Endodermal cell (in vitro differentiated cells): ENCODE data around the gene ETV7. TPM values are rescaled to one million over a fixed set of nuclear protein-coding genes. Genes with fewer than 3 reads are reported as not detected.
"Not testable (repeated sequence)": the region's sequence is repeated elsewhere in the genome, so short reads cannot be mapped to it uniquely, and the experiment has no call there.

Source experiments
- DNase-seq: peaks from one replicate; pipeline ENCODE4 v3.0.0-alpha.2; 2017
- H3K27ac ChIP-seq: 2 replicates; pipeline ENCODE4 v1.5.1; 2013; ENCODE audit warnings: mild to moderate bottlenecking, low read depth, low read length, moderate library complexity
- H3K27me3 ChIP-seq: 2 replicates; pipeline ENCODE4 v1.6.1; 2013; ENCODE audit warnings: mild to moderate bottlenecking, low read length, moderate library complexity; ENCODE audit not compliant: insufficient read depth, control insufficient read depth, poor library complexity, severe bottlenecking
- H3K36me3 ChIP-seq: 2 replicates; pipeline ENCODE4 v1.7.0; 2013; ENCODE audit warnings: mild to moderate bottlenecking, low read length, moderate library complexity; ENCODE audit not compliant: control insufficient read depth, insufficient read depth
- H3K4me1 ChIP-seq: one replicate; pipeline ENCODE4 v1.7.0; 2013; ENCODE audit warnings: low read length; ENCODE audit not compliant: control insufficient read depth, insufficient read depth
- H3K4me3 ChIP-seq: 2 replicates; pipeline ENCODE4 v1.5.1; 2013; ENCODE audit warnings: mild to moderate bottlenecking, low read length, moderate library complexity
- H3K9ac ChIP-seq: 2 replicates; pipeline ENCODE4 v1.6.1; 2013; ENCODE audit warnings: mild to moderate bottlenecking, low read length, moderate library complexity; ENCODE audit not compliant: poor library complexity, severe bottlenecking; ENCODE audit errors: extremely low read depth
- H3K9me3 ChIP-seq: 2 replicates; pipeline ENCODE4 v1.6.1; 2013; ENCODE audit warnings: mild to moderate bottlenecking, low read length, moderate library complexity; ENCODE audit not compliant: control insufficient read depth
- H3K27ac Mint-ChIP-seq: 2 replicates; pipeline ENCODE4 v1.8.0; 2020; ENCODE audit warnings: mixed read lengths
- H3K27me3 Mint-ChIP-seq: 2 replicates; pipeline ENCODE4 v1.8.0; 2021; ENCODE audit warnings: mild to moderate bottlenecking, mixed read lengths; ENCODE audit not compliant: insufficient read depth
- H3K36me3 Mint-ChIP-seq: 2 replicates; pipeline ENCODE4 v1.8.0; 2020; ENCODE audit warnings: low read depth, mixed read lengths
- H3K4me1 Mint-ChIP-seq: 2 replicates; pipeline ENCODE4 v1.8.0; 2020; ENCODE audit warnings: mixed read lengths
- H3K4me3 Mint-ChIP-seq: 2 replicates; pipeline ENCODE4 v1.8.0; 2020; ENCODE audit warnings: mild to moderate bottlenecking, moderate library complexity, mixed read lengths
- H3K9me3 Mint-ChIP-seq: 2 replicates; pipeline ENCODE4 v1.8.0; 2020; ENCODE audit warnings: mild to moderate bottlenecking, mixed read lengths
- WGBS, 2 experiments: methylation state at CpG; one replicate each; pipeline versions ENCODE4 v1.1.5 to v1.1.7; 2013; ENCODE audit warnings: missing lambda C conversion rate in 2 of 2, mixed read lengths in 1 of 2; ENCODE audit not compliant: insufficient coverage in 1 of 2, insufficient read length in 1 of 2; 5-methylcytosine and 5-hydroxymethylcytosine counted together
- total RNA-seq, 2 donors: library from RNA; stranded (reverse); fragmentation: NEBNext Ultra II Directional in 1 of 2; extraction: Animal tissue kit (Norgen Biotek cat#: 25700) in 1 of 2; gene quantifications; 2 replicates in 1 of 2; 3 replicates in 1 of 2; pipeline ENCODE4 v1.2.1, GENCODE V29; 2021
- TF ChIP-seq, protein P1 (sequence below): fragments of 200-600 bp; sonication (generic); conservative IDR thresholded peaks from 2 replicates; pipeline ENCODE4 v1.5.0; 2021; ENCODE audit warnings: antibody characterized with exemption, mild to moderate bottlenecking

ETV7 gene
- total RNA-seq, 2 donors from 2014 or later = 0.42 TPM

DNA sequence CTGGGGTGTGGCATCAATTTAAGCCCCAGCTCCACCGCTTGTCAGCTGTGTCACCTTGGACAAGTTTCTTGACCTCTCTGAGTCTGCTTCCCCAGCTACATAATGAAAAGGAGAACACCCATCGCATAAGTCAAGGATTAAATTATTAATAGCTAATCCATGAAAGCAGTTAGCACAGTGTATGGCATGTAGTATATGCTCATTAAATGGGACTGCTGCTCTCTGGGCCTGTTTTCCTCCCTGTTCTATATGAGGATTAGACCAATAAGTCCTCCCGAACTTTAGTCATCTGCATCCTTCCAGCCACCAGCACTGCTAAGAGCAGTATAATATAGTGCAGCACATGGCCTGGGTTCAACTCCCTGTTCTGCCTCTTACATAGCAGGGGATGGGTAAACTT is 19.7 kb downstream of the ETV7 start:
- Histone ChIP-seq H3K27me3 (no peaks in the 10 kb centered on the region), H3K27ac (no peak overlapping the region), H3K36me3 (no peaks in the 10 kb centered on the region), H3K9ac (no peak overlapping the region), H3K4me3 (no peak overlapping the region), H3K9me3 (peaks cover 7% of the 10 kb centered on the region), H3K4me1 (peaks cover 9% of the 10 kb centered on the region)
- Mint-ChIP-seq H3K9me3 (no peaks in the 10 kb centered on the region), H3K27me3 (peaks cover 3% of the 10 kb centered on the region), H3K4me1 (peaks cover 7% of the 10 kb centered on the region), H3K4me3 (no peak overlapping the region), H3K36me3 (no peaks in the 10 kb centered on the region), H3K27ac (no peak overlapping the region)
- TF ChIP-seq, protein P1, sequence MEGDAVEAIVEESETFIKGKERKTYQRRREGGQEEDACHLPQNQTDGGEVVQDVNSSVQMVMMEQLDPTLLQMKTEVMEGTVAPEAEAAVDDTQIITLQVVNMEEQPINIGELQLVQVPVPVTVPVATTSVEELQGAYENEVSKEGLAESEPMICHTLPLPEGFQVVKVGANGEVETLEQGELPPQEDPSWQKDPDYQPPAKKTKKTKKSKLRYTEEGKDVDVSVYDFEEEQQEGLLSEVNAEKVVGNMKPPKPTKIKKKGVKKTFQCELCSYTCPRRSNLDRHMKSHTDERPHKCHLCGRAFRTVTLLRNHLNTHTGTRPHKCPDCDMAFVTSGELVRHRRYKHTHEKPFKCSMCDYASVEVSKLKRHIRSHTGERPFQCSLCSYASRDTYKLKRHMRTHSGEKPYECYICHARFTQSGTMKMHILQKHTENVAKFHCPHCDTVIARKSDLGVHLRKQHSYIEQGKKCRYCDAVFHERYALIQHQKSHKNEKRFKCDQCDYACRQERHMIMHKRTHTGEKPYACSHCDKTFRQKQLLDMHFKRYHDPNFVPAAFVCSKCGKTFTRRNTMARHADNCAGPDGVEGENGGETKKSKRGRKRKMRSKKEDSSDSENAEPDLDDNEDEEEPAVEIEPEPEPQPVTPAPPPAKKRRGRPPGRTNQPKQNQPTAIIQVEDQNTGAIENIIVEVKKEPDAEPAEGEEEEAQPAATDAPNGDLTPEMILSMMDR = no peak
- 92 to 96% methylated on average over 3 of the region's 3 CpGs for whole genome bisulfite sequencing, 2 experiments
- DNase-seq = no peak

GRCh38 chr6:36364669-36365479 is 22.6 kb downstream of the ETV7 start:
- no peak overlapping the region for H3K4me3 ChIP-seq
- 93% methylated on average over 8 to 18 of the region's 19 CpGs for WGBS, 2 experiments
- DNase-seq = peak; percentile 35
- no peaks in the 10 kb centered on the region for H3K27me3 ChIP-seq
- no peak overlapping the region for H3K9ac ChIP-seq
- peaks cover 10% of the 10 kb centered on the region for H3K9me3 ChIP-seq
- no peak overlapping the region for H3K27ac ChIP-seq
- H3K27me3 Mint-ChIP-seq = no peaks in the 10 kb centered on the region
- no peaks in the 10 kb centered on the region for H3K36me3 Mint-ChIP-seq
- peaks cover 9% of the 10 kb centered on the region for H3K4me1 ChIP-seq
- H3K4me3 Mint-ChIP-seq = no peak overlapping the region
- H3K9me3 Mint-ChIP-seq = no peaks in the 10 kb centered on the region
- H3K36me3 ChIP-seq = no peaks in the 10 kb centered on the region
- H3K4me1 Mint-ChIP-seq = peaks cover 7% of the 10 kb centered on the region
- TF ChIP-seq, protein P1 = no peak
- H3K27ac Mint-ChIP-seq = no peak overlapping the region

GRCh38 chr6:36364061-36364635 is 23.3 kb downstream of the ETV7 start:
- 92 to 97% methylated on average over 7 to 33 of the region's 34 CpGs for WGBS, 2 experiments
- not testable (repeated sequence) for H3K27ac Mint-ChIP-seq, H3K27me3 ChIP-seq, H3K4me1 Mint-ChIP-seq, H3K27me3 Mint-ChIP-seq, H3K27ac ChIP-seq, DNase-seq, H3K36me3 ChIP-seq, H3K4me3 Mint-ChIP-seq, H3K9me3 ChIP-seq, H3K36me3 Mint-ChIP-seq, H3K9me3 Mint-ChIP-seq, H3K4me1 ChIP-seq, H3K4me3 ChIP-seq, H3K9ac ChIP-seq

DNA sequence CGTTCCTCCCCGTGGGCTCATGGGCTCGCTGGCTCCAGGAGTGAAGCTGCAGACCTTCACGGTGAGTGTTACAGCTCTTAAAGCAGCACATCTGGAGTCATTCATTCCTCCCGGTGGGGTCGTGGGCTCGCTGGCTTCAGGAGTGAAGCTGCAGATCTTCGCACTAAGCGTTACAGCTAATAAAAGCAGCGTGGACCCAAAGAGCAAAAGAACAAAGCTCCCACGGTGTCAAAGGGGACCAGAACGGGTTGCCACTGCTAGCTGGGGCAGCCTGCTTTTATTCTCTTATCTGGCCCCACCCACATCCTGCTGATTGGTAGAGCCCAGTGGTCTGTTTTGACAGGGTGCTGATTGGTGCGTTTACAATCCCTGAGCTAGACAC is 24.1 kb downstream of the ETV7 start:
- H3K27ac Mint-ChIP-seq = peak overlapping the region; percentile 6
- 92% methylated on average over 12 of the region's 13 CpGs for WGBS, 2 experiments
- H3K36me3 ChIP-seq, H3K9me3 ChIP-seq, H3K4me3 Mint-ChIP-seq, H3K9ac ChIP-seq, H3K4me3 ChIP-seq, H3K9me3 Mint-ChIP-seq, H3K27me3 ChIP-seq, H3K4me1 ChIP-seq, H3K27me3 Mint-ChIP-seq, H3K36me3 Mint-ChIP-seq, H3K27ac ChIP-seq, H3K4me1 Mint-ChIP-seq: not testable (repeated sequence)
- DNase-seq = peak; percentile 38
